HG03159 (cell line): ENCODE measurements around the gene LRRC14B.
"Not testable (repeated sequence)": the region's sequence is repeated elsewhere in the genome, so short reads cannot be mapped to it uniquely, and the experiment has no call there.

Experiments used
- ATAC-seq: cut with Tn5 transposase; IDR thresholded peaks from one replicate; pipeline ENCODE4 v1.9.1; 2021; ENCODE audit warnings: mild to moderate bottlenecking, moderate library complexity; ENCODE audit not compliant: unreplicated experiment

LRRC14B gene

DNA sequence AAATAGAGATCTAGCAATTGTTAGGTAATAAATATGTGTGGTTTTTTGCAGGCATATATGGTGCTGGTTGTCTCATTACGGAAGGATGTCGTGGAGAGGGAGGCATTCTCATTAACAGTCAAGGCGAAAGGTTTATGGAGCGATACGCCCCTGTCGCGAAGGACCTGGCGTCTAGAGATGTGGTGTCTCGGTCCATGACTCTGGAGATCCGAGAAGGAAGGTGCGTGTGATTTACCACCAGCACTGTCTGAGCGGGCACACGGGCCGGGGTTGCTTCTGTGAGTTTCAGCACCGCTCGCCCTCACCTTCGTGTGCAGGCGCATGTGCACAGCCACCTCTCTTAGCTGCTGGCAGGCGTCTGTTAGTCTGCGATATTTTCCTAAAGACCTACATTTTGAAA is 42.1 kb downstream of the LRRC14B start:
- not testable (repeated sequence) for ATAC-seq

- no peak for ATAC-seq
Observed at GRCh38 chr5:234450-234849, 43.2 kb downstream of the LRRC14B start.

- ATAC-seq, result not testable (repeated sequence)
Observed at GRCh38 chr5:235527-235926, 44.2 kb downstream of the LRRC14B start.

DNA sequence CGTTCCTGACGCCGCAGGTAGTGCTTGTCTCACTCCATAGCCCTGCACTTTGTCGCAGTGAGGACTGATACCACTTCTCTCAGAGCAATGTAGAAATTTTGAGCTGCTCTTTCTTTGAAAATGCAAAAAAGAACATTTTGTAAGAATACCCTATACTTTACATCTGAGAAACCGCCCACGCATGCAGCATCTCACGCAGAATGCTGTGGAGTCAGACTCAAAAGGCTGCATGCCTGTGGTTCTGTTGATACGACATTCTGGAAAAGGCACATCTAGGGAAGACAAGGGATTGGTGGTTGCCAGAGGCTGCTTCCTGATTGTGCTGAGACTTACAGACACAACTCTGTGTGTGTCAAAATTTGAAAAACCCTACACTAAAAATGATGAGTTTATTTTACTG is 46.6 kb downstream of the LRRC14B start:
- ATAC-seq, result not testable (repeated sequence)

DNA sequence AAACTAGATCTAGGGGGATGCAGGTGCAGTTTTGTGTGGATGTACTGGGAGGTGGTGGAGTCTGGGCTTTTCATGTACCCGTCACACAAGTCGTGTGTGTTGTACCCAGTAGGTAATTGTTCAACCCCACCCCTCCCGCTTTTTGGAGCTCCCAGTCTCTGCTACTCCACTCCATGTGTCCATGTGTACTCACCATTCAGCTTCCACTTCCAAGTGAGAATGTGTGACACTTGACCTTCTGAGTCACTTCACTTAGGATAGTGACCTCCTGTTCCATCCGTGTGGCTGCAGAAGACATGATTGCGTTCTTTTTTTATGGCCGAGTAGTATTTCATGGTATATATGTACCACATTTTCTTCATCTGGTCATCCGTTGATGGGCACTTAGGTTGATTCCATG is 49.3 kb downstream of the LRRC14B start:
- not testable (repeated sequence) for ATAC-seq

GRCh38 chr5:241045-241669 is 49.9 kb downstream of the LRRC14B start:
- not testable (repeated sequence) for ATAC-seq

- ATAC-seq, result not testable (repeated sequence)
Observed at GRCh38 chr5:243683-244367, 52.5 kb downstream of the LRRC14B start.

DNA sequence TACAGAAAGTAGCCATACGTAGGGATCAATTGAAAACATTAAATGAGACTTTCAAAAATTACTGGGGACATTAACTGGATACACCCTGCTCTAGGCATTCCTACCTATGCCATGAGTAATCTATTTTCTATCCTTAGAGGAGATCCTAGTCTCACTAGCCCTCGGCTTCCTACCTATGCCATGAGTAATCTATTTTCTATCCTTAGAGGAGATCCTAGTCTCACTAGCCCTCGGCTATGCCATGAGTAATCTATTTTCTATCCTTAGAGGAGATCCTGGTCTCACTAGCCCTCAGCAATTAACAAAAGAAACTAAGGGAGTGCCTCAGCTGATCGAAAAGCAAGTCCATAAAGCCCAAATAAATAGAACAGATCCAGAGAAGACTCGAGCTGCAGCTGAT is 54.4 kb downstream of the LRRC14B start:
- ATAC-seq, result not testable (repeated sequence)
